ENCODE results near the gene CHST9.

GRCh38 chr18:27094621-27095020, 90.5 kb downstream of the CHST9 start:
- no peak for TF ChIP-seq CTCF (IDR thresholded peaks at IDR 0.05; ENCODE audit: low read depth, low read length, poor library complexity, severe bottlenecking)
- no peak for TF ChIP-seq EZH2phosphoT487 (IDR thresholded peaks at IDR 0.05; ENCODE audit: borderline replicate concordance, low read length)

Data from DOHH2 (cell line).